Midbrain (tissue), 1 donor: ENCODE measurements around the gene QRFP.

Experiments
- DNase-seq: peaks from one replicate; lab custom pipeline; 2025; lab: John Stamatoyannopoulos, UW

QRFP gene

DNA sequence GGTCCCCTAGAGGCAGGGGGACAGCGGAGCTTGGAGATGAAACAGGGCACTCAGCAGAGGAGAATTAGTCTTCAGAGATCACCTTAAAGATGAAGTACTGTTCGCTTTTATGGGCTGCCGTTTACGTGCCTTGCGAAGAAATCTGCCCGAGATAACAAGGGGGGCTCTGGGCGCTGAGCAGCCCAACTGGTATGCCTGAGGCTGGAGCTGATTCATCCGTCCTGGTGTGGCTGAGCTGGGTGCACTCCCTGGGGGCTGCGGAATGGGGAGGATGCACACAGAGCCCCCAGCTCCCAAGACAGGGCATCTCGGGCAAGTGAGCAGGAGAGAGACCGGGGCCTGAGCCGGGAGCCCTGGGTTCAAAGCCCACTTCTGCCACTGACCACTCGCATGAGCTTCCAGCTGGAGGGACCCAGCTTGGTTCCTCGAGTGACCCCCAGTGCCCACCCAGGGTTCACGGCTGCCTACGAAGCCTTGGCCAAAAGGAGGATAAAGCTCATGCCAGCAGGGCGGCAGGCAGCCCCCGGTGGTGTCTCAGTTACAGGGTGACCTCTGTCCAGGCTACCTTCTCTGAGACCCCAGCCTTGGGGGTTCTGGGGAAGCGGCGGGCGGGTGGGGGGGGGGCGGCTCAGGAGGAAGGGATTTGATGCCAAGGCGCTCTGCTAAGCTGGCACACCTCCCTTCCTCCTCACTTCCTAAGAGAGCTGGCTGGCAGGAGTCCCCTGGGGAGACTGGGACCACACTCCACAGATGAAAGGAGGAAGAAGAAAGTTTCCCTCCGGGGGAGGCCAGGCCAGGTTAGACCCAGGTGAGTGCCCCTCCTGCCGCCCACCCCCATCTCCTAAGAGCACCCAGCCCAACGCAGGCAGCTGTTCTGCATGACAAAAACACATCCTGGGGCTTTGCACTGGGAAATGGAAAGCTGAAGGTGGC lies 36.8 kb upstream of the QRFP start:
- no peak for DNase-seq

DNA sequence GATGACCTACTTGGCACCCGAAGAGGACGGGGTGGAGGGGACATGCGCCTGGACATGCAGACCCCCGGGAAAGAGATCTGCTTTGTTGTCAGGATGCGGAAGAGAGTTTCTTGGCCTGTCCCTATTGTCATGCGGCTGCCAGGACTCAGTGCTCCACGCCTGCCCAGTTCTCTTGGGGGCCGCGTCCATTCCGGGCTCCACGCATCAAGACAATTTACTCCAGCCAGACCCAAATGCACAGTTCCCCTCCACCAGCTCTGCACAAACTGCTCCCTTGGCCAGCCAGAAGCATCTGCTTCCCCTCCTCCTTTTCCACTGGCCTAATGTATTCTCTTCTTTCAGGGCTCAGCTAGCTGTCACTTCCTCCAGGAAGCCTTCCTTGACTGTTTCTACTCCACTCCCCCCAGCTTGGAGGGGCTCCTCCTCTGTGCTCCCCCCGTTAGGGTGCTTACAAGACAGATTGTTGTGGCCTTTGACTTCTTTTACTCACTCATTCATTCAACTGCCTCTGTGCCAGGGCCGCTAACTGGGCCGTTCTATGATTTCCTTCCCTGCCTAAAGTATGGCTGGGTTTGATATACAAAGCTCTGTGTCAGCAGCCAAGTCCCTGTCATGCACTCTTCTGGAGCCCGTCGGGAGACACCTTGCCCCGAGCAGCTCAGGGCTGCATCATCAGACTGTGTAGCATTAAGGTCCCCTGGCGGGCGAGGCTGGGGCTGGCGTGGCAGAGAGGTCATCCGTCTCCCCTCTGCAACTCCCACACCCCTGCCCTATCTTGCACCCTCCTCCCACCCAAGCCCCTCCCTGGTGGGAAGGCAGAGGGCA lies 35.9 kb upstream of the QRFP start:
- no peak for DNase-seq

DNA sequence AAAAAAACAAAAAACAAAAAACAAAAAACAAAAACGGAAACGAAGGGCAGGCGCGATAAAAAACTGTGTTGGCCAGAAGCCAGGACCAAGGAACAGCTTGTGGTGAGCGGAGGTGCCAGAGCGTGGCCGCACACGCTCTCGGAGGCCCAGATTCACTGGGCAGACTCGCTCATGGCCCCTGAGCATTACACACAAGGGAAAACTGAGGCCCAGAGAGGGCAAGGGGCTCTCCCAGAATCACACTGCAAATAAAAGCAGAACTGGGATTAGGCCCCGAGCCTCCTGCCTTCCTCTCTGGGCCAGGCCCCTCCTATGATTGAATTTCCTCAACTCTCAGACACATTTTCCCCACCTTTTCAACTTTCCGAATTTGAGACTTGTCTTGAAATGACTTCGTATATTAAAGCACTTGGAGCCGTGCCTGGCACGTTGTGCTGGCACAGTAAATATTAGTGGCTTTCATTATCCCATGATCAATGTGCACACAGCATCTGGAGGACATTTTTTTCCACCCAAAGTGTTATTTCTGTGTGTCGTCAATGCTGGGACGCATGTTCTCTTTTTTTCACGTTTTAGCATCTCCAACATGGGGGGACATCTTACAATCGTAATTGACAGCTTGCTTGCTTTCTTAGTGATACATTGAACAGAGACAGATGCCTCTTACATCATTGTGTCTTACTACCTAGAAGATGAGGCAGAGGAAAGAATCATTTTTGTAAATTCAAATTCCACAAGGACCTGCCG lies 35.1 kb upstream of the QRFP start:
- no peak for DNase-seq

- no peak for DNase-seq
Measured at GRCh38 chr9:130930804-130931349, 34.3 kb upstream of the QRFP start.

DNA sequence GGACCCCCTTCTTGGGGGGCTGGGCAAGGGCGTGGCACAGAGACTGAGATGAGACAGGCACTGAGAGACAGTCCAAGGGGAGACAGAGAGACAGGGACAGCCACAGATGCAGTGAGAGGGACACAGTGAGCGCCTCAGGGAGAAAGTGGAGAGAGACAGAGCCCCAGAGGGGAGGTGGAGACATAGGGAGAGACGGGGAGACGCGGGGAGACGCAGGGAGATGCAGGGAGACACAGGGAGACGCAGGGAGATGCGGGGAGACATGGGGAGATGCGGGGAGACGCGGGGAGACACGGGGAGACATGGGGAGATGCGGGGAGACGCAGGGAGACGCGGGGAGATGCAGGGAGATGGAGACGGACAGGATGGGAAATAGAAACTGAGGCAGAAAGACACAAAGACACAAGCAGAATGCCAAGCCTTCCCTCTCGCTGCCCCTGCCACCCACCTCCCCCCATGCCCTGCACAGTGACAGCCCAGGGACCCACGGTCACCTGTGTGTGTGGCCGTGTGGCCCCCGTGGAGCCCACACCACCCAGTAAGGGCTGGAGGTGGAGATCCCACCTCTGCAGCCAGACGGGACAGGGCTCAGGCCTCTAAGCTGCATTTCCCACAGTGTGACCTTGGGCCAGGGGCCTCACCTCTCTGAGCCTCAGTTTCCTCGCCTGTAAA lies 33.7 kb upstream of the QRFP start:
- DNase-seq, result no peak

GRCh38 chr9:130929571-130930038 lies 33.0 kb upstream of the QRFP start:
- no peak for DNase-seq

- no peak for DNase-seq
Measured at GRCh38 chr9:130927995-130928900, 31.6 kb upstream of the QRFP start.

DNA sequence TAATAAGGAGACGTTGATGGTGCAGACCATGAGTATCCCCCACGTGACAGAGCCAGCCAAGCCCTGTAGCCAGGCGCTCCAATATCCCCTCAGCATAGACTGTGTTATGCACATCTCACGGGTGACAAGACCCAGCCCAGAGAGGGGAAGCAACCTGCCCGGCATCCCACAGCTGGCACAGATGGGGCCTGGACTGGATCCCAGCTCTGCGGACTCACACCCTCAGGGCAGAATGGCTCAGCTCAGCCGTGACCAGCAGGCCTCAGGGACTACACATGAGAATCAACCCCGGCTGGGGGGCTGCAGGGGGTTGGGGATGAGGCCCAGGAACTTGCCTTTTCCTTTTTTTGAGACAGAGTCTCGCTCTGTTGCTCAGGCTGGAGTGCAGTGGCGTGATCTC lies 30.7 kb upstream of the QRFP start:
- DNase-seq, result no peak

GRCh38 chr9:130925050-130925678 lies 28.6 kb upstream of the QRFP start:
- no peak for DNase-seq

- DNase-seq, result no peak
Measured at GRCh38 chr9:130924448-130924788, 27.8 kb upstream of the QRFP start.

GRCh38 chr9:130923611-130924447 lies 27.2 kb upstream of the QRFP start:
- DNase-seq, result no peak

DNA sequence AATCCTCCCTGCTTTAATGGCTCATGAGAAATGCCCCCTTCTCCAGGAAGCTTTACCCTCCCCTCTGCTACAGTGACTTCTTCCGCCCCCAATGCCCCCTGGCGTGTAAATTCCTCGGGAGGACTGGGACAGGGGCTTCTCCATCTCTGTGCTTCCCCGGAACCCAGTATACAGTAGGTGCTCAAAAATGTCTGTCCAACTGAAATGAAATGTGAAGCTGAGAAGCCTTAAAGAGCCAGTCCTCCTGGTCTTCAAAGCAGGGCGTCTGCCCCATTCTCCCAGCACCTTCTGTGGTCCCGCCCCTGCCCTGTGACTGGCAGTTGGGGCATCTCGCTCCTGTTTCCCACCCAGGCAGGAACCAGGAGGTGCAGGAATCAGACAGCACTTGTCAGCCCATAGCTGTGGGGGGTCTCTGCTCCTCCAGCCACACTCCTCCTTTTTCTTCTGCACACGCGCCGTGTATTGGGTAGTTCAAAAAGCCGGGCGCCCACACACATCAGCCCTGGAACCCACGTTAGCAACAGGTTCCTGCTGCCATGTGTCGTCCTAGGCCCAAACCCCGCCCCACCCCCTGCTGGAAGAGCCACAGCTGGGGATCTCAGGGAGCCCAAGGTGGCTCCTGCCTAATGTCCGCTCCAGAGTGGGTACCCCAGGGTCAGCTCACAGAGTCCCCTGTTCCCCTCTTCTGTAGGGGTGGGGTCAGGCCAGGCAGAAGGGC lies 26.4 kb upstream of the QRFP start:
- no peak for DNase-seq

DNA sequence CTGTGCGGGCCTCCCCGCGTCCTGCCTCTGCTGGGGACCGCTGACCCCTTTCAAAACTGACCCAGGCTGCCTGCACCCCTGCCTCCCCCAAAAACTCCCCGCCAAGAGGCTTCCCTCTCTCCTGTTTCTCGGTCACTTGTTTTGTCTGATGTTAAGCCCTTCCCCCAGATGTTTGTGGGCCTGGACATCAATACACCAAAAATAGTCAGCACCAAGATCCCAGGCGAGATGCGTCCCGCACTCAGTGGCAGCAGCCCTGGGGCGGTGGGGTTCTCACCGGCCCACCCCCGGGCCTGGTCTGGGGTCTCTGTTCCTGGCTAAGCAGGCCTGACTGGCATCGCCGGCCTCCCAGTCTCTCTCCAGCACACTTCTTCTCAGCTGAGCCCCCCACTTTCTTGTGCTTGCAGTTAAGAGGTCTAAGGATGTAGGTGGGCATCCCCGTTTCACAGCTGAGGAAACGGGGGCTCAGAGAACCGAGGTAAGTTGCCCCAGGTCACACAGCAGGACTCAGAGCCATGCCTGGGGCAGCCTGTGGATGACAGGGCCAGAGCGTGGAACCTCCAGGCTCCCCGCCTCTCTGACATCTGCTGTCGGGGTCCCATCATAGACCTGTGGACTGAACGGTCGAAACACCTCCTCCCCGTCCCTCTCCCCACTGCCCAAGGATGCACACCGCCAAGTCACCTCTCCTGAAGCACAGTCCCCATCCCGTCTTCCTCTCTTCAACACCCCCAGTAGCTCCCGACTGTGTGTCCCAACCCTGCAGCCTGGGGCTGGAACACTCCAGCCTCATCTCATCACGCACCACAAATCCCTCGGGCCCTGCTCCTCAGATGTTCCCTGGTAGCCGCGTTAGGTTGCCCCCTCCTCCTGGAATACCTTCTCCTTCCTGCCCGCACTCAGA lies 25.6 kb upstream of the QRFP start:
- no peak for DNase-seq

DNA sequence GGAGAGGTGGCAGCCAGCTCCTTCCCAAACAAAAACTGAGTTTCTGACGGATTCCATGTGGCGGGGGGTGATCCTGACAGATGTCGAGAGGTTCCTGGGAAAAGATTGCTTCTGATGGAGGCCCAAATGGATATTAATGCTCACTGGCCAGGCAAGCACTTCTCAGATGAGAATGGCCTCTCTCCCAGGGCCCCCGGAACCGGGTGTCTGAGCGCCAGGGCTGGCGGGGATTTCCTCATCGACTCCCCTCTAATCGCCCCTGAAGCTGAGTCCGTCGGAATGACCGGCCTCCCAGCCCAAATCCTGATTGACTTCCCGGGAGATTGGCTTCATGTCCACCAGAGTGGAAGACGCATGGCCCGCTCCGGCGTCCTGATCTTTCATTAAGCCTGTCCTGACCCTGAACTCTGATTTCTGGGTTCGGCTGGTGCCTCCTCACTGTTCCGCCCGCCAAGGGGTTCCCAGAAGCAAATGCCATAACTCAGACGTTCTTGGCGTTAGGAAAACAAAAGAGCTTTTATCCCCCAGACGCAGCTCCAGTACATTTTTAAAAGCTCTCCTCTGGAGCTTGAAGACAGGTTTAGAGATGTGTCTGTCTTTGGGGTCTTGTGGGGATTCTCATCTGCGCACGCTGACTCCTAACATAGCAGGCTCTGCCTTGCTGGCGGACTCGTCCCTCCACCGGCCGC lies 24.8 kb upstream of the QRFP start:
- DNase-seq, result no peak

GRCh38 chr9:130920762-130921299 lies 24.2 kb upstream of the QRFP start:
- DNase-seq, result no peak

DNA sequence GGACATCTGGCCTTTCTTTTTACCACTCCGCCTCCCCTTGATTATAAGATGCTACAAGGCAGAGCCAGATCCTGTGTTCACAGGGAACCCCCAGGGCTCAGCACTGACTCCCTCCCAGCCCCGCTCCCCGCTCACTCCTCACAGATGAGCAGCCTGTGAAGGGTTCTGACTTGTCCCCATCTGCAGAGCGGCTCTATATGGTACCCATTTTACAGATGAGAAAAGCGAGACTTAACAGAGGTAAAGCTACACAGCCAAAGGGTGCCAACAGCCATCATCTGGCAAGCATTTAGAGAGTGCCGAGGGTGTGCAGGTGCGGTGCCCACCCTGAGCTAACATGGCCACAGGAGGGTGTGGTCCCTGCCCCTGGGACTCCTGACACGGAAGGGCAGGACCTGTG lies 23.6 kb upstream of the QRFP start:
- no peak for DNase-seq
